Fibroblast of upper back skin (primary cell): ENCODE data around the gene MTUS2.

Experiments used
- DNase-seq: peaks from one replicate; pipeline ENCODE4 v3.0.0-alpha.2; 2013

MTUS2 gene

DNA sequence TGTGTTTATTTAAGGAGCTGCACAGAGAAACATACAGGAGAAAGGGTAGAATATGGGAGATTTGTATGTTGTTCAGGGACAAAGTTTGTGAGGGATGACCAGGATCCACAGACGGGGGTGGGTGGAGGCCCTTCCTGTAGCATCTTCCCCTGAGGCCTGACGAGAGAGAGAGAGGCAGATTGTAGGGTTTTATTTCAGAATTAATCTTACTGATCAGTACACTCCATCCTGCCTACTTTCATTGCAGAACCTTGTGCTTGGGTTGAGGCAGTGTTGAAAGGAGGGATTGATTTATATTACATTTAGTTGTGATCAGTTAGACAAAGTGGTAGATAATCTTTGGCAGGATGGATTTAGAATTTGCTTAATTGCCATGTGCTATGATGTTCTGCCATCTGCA, 39.6 kb downstream of the MTUS2 start:
- no peak for DNase-seq

DNA sequence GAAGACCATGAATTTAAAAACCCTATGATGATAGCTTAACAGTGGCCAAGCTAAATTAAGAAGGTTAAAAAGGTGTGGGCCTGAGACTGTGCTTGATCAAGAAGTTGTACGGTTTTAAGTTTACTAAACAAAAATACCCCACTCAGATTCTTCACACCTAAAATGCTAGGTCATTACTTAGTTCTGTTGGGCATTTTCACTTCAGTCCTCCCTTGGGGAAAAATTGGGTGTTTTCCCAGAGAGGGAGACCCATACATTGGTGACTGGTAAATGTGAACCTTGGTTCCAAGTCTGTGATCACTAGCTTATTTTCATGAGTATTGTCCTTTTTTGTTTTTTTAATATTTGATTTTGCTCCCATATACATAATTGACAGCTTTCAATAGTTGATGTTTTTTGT, 44.4 kb downstream of the MTUS2 start:
- no peak for DNase-seq

DNA sequence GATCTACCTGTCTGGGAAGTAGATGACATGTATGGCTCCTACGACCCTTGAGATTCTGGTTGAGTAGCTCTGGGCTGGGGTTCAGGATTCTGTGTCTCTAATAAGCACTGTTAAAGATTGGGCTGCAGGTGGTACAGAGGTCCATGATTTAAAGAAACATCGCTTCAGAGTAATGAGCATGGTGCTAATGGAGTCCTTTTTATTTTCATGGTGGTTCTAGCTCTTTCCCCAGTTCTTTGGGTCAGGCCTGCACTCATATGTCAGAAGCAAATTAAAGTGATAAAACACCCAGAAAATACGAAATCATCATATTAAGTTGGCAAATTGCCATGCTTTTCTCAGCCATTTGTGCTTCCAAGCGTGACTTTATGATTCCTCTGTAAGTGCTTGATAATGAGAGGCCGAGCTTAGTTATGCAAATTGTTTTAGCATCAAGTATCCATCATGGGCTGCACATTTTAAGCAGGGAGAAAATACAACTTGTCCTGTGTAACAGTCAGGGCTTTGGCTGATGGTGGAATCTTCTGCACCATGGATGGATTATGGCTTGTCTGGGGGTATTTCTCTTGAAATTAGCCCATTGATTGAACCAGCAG, 45.1 kb downstream of the MTUS2 start:
- DNase-seq: no peak

DNA sequence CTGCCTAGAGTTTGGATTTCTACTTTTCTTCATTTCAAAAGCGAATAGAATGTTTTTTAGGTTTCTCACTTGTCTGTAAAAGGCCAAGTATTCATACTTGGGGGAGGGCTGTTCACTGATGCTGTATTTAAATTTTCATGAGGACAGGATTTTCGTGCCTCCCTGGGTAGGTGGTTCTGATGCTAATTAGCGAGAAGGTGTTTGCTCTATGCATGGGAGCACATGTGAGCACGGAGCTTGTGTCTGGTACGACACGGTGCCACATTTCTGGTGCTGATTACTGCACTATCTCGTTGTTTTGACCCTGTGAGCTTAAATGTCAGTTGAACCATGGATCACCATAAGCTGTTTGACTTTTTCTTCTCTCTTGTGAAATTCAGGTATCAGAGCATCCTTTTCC, 45.8 kb downstream of the MTUS2 start:
- DNase-seq: no peak

DNA sequence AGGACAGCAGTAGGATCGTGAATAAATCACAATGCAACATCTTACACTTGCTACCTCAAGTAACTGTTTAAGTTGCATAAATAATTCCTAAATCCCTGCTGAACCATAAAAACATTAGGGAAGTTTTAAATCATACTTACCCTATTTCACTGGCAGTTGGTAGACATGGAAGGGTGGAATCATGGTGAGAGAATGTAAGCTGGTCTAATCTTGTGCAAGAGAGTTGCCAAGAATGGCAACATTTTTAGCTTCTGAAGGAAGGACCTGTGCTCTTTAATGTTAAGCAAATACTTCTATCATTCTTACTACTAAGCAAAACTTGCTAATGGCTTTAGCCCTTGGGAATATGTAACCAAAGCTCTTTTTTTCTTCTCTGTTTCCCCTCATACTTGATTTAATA, 46.8 kb downstream of the MTUS2 start:
- no peak for DNase-seq

DNA sequence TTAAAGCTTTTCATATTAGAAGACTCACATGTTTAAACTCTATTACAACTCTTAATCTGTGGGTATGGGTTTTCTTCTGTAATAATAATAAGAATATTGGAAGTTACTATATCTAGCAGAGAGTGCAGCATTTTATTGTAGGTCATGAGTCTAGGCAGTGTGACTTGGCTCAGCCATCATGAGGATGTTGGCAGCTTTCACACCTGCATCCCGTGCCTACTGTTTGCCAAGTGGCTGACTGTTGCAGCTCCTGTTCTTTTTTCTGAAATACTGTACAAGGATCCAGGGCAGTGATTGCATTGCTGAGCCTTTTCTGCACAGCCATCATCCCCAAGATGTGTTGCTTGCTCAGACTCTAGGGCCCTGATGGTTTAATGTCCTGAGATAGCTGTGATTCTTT, 47.4 kb downstream of the MTUS2 start:
- no peak for DNase-seq

DNA sequence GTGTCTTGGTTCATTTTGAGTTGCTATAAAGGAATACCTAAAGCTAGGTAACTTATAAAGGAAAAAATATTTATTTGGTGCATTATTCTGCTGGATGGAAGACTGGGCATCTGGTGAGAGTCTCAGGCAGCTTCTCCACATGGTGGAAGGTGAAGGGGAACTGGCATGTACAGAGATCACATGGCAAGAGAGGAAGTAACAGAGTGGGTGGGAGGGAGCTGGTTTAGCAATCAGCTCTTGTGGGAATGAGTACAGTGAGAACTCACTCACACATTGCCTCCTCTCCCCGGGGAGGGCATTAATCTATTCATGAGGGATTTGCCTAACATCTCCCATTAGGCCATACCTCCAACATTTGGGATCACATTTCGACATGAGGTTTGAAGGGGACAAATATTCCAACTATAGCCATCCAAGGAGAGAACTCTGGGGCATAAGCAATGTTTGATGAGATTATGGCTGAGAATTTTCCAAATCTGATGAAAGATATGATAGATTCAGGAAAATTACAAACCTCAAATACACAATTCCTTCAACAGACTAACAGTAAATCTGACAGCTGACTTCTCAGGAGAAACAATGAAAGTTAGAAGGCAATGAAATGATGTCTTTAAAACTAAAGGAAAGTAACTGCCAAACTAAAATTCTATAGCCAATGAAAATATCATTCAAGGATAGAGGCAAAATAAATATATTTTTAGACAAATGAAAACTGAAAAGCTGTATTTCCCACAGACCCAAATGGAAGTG, 52.5 kb downstream of the MTUS2 start:
- DNase-seq: no peak

DNA sequence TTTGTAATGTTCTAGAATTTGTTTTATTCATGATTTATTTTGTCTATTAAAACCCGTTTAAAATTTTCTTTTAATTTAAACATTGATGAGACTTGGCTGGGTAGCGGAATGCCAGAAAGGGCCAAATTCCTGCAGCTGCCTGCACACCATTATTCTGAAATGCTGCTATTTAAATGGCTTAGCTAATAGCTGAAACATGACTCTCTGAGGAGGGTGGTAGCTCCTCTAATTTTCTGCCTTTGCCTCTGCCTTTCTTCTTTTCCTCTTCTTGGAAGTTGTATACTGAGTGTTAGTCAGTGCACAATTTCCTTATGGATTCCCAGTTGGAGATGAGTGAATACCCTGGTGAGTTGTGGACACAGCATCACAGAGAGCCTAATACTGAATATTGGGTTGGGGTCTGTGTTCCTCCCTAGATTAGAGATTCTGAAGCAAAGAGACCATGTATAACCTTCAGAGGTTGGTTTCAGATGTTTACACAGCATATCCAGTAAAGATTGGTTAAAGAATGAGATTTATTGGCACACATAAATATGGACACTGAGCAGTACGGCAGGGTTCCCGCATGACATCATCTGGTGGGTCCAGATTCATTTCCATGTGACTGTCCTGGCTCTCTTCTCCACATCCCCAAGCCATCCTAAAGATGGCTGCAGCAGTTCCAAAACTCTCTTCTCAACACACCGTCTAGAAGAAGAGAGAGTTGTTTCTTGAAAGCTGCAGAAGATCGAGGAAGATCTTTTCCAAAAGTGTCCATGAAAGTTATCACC, 55.9 kb downstream of the MTUS2 start:
- DNase-seq: no peak

DNA sequence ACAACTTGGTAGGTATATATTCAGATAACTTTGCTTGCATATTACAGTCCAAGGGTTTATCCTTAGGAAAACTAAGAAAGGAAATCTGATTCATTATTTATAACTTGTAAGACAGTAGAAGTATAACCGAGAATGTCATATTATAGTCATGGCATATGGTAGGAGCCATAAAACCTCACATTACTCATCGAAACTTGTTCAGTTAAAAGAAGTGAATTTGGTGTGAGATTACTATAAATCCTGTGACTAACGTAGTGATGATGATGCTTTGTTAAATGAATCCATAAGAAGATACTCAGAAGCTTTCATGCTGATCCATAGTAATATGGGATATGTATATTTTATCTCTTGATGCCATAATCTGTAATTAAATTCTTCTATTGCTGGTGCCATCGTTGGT, 57.3 kb downstream of the MTUS2 start:
- DNase-seq: no peak

DNA sequence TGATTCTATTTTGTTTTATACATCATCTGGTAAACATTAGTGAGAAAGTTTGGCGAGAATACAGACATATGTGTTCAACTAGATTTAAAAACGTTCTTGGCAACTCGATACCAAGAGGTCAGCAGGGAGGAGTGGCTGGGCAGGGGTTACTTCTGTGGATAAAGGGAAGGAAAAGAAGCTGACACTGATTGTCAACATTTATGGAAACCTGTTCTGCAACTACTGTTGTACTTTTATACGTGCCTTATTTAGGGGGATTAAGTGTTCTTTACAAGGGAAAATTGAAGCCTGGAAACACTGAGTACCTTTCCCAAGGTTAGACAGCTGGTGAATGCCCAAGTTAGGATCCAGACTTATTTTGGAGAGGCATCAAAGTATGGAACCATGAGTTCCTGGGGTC, 65.0 kb downstream of the MTUS2 start:
- no peak for DNase-seq

DNA sequence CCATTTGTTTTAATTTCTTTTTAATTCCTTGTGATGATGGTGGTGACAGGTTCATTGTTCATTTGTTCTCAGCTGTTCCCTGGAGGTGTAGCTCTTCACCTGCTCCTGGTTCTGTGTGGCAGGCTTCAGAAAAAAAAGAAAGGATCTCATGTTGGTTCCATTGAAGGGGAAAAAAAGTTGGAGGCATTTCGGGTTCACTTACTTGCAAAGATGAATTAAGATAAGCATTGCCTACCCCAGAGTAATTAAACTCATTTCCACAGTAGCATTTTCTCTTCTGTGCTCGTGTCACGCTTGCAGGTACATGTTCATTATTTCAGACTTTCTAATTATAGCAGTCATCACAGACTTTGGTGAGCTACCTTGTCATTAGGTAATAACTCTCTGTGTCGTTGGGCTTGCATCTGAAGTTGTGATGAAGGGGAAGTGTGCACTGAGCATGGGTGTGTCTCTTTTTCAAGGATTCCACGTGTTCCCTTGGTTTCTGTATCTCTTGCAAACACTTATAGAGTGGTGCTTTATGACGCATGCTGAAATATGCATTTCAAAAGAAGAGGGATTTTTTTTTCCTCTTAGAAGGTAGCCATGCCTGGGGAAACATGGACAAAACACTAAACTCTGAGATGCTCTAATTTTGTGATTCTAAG, 69.1 kb downstream of the MTUS2 start:
- no peak for DNase-seq

DNA sequence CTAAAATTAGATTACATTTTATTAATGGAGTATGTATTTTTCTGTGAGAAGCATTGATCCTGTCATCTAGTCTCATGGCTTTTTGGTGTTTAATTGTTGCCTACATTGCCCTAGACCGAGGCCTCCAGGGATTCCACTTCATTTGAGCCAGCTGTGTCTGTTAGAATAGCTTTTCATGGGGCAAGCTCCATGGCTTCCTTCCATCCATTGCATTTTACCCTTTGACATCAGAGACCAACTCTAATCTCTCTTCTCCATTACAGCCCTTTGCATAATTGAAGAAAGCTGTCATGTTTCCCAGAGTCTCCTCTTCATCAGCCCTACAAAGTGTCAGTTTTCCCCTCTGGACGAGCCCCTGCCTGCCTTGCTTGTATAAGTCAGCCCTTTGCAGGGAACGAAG, 70.6 kb downstream of the MTUS2 start:
- DNase-seq: no peak

DNA sequence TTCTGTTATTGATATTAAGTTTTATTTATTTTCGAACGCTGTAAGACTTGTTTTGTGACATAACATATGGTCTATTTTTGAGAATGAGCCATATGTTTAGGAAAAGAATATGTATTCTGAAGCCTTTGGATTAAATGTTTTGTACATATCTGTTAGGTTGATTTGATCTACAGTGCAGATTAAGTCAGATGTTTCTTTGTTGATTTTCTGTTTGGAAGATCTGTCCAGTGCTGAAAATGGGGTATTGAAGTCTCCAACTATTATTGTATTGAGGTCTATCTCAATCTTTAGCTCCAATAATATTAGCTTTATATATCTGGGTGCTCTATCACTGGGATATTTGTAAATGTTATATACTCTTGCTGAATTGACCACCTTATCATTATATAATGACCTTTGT, 97.9 kb downstream of the MTUS2 start:
- DNase-seq: no peak

DNA sequence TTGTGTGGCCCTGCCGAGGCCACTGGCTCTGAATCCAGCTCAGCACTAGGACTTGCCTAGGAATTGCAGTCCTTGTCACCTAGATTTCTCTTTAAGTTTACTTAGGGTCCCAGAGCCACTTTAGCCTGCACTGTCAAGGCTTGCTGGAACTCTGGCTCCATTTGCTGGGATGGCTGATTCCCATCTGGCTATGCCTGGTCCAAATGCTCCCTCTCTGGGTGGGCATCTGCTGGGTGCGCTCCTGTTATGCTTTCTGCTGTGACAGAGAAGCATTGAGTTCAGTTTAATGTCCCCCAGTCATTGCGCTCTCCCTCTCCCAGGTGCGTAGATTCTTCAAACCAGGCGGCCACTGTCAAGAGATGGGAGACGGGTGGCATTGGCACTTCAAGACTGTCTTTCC, 102.2 kb downstream of the MTUS2 start:
- DNase-seq: no peak

DNA sequence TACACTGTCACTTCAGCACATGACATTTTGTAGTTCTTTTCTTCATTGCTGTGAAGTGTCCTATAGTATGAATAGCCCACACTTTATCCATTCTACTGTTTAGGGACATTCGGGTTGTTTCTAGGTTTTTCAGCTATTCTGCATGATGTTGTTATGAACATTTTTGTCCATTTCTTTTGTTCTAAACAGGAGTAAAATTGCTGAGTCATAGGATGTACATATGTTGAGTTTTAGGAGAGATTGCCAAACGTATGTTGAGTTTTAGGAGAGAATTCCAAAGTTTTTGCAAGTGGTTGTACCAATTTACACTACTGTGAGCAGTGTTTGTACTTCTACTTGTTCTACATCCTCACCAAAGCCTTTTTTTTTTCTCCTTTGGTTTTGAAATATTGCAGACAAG, 115.0 kb downstream of the MTUS2 start:
- no peak for DNase-seq

DNA sequence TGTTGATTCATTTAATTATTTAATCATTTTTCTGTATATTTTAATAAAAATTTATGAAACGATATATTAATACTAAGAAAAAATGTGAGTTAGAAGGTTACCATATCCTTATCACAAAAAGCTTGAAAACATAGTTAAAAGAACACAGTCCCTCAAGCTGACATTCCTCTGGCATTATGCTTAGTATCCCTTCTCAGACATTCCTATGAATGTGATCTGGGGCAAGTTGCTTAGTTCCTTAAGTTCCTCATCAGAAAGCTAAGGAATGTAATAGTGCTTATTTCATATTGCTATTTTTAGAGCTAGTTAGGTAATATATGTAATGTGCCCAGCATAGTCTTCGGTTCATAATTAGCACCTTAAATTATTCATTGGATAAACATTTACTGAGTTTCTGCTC, 122.8 kb downstream of the MTUS2 start:
- DNase-seq: no peak

DNA sequence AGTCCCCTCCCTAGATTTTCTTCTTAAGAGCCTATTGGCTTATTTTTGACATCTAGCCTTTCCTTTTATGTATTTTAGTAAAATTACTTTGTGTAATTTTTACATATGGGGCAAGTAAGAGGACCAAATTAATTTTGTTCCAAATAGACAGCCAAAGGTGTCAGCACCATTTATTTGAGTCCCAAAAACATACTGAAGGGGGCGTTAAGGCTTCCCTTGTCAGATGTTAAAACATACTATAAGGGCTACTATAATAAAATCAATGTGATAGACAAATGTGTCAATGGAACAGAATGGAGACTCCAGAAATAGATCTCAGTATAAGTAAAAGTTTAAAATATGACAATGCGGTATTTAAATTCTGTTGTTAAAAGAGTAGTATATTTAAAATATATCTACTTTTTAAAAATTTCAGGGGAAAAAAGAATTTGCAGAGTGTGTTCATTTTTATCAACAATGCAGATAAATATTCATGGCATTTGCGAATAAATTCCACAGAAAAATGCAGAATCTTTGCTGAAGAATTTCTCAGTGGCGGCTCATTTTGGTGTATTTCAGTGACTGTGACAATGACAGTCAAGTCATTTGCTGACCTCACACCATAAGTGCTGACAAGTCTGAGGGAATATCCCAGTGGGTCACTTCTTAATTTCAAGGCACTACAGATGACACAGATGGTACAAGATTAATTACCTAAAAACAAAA, 133.7 kb downstream of the MTUS2 start:
- DNase-seq: no peak

DNA sequence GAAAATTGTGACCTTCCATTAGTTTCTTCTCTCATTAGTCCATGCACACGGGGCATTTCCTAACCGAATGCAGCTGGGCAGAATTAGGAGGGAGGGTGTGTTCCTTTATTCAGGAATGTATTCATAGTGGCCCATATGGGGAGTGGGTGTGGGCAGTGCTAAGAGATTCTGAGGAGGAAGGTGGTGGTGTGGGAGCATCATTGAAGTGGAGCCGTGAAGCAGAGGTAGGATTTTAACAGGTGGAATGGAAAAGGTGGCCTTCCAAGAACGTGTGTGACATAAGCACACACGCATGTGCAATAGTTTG, 134.2 kb downstream of the MTUS2 start:
- no peak for DNase-seq

DNA sequence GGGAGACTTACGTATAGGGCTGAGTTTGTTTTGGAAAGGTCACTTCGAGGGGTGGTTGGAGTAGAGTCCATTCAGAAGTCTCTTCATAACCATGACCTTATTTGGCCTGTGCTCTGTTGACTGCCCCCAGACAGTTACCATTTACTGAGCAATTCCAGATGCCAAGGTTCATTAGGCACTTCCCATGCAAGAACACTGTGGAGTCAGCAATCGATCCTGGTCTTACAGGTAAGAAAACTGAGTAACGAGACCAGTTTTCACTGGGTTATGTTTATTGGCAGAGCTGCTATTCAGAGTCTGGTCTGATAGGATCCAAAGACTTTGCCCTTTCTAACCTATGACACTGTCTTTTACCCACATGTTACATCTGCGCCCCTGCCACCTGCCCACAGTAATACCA, 134.7 kb downstream of the MTUS2 start:
- no peak for DNase-seq

DNA sequence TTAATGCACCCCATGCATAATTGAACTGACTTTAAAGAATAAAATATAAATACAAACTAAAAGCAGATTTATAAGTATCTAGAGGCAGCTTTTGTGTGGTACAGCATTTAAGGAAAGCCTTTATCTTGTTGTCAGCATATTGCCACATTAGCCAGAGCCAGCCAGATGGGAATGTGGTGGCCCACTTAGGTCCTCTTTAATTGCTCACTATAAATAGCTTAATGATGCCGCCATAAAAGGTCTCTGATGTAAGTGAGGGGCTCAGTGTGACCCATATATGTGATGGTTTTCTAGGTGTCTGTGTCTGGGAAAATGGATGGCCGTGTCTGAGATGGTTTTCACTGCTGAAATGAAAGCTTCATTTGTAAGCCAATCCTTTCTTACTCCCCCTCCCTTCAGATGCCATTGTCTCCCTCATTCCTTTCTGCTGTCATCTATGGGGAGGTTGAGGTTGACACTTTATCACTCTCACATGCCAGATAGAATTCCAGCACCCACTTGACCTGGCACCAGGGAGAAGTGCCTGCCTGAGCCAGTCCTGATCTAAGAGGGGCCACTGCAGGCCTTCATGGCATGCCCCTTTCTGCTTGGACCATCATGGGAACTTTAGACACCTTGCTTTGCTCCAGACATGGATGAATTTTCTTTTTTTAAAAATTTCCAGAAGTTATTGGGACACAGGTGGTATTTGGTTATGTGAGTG, 135.3 kb downstream of the MTUS2 start:
- DNase-seq: no peak

DNA sequence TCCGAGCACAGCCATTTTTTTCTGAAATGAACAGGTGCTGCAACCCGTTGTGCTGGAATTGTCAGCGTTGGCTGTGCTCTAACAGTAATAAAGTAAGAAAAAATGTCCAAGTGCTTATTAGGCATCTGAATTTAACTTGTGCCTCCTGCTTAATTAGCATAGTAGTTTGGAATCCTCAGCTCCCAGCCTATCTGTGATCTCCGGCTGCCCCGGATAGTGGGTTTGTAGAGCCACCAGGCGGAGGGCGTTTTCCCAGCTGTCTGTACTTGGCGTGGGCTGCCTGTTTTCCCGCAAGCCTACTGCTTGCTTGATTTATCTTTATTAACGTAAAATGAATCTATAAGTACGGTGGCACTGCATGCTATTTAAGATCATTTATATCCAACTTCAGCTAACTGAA, 137.9 kb downstream of the MTUS2 start:
- DNase-seq: no peak

DNA sequence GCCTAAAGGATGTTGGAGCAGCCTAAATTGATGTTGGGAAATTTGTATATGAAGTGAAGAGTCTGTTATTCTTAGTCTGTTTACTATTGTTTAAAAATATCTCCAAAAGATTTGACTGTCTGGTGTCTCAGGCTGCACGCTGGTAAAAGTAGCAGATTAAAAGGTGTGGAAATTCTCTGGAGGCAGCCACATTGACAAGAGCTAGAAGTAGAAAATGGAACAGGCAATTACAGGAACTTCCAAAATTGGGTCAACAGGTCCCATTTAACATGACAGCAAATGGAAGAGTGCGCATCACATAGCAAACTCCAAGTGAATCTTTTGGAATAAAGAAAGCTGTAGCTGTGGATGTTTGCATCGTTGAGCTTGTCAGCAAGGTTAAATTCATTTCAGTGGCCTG, 138.3 kb downstream of the MTUS2 start:
- no peak for DNase-seq

DNA sequence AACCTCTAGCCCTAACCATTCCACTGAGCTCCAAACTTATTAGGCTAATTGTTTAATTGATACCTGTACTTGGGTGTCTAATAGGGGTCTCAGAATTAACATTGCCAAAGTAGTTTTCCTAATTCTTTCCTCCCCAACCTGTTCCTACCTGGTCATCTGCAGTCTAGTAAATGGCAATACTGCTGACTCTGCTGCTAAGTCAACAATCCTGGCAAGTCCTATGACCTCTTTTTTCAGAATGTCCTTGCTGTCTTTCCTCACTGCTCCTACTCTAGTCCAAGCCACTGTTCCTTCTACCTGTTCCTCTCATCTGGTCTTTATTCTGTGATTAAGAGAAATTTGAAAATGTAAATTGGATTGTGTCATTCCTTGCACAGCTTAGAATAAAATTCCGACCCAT, 143.9 kb downstream of the MTUS2 start:
- no peak for DNase-seq
